Stimulated activated CD4-positive, alpha-beta T cell treated with anti-CD3 and anti-CD28 coated beads, Interleukin-2, amount 100 ng/mL, for 48 hours (primary cell): ENCODE results near the gene ITPKB.
"Not testable (repeated sequence)": the region's sequence is repeated elsewhere in the genome, so short reads cannot be mapped to it uniquely, and the experiment has no call there.

Experiments
- DNase-seq, 2 donors: peaks; one replicate each; pipeline ENCODE4 v3.0.0-alpha.2; 2020

ITPKB gene

GRCh38 chr1:226738995-226739695, at the start of gene ITPKB:
Gene ITPKB (minus strand): TSS chr1:226739282. CDS start chr1:226737458, 1,824 bp downstream.
- DNase-seq = no peak

- DNase-seq = no peak
Observed at GRCh38 chr1:226787638-226788037, 48.6 kb upstream of the ITPKB start.

DNA sequence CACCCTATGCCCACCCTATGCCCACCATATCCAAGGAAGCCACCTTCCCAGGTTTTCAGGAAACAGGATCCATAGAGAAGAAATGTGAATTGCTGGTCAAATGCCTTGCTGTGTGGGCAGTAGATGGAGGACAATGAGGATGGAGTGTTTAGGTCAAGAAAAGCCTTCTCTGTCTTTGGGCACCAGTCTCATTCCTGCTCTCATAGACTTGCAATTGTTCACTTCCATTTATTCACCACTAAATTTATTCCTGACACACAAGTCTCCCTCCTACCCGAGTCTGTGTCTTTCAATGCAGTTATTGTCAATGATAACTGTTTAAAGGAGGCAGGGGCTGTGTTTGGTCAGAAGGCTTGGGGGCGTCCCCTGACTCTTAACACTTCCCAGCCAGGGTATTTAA, 48.0 kb upstream of the ITPKB start:
- no peak for DNase-seq

- DNase-seq = no peak
Observed at GRCh38 chr1:226786550-226786949, 47.5 kb upstream of the ITPKB start.

DNA sequence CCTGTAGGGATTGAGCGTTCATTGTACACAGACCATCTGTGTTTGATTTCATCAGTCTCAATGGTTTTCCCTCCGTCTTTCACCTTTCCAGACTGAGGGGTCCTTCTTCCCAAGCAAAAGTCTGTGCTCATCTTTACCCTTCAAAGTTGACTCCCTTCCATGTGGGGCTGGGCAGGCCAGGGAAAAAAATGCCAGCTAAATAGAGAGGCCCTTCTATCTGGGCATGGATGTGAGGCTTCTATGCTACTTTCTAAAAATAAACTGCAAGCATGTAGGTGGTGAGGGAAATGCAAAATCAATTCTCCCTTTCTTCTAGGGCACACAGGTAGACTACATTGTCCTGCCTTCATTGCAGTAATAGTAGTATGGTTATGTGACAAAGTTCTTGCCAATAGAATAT, 46.7 kb upstream of the ITPKB start:
- no peak for DNase-seq

GRCh38 chr1:226784081-226785049, 45.3 kb upstream of the ITPKB start:
- DNase-seq = no peak

DNA sequence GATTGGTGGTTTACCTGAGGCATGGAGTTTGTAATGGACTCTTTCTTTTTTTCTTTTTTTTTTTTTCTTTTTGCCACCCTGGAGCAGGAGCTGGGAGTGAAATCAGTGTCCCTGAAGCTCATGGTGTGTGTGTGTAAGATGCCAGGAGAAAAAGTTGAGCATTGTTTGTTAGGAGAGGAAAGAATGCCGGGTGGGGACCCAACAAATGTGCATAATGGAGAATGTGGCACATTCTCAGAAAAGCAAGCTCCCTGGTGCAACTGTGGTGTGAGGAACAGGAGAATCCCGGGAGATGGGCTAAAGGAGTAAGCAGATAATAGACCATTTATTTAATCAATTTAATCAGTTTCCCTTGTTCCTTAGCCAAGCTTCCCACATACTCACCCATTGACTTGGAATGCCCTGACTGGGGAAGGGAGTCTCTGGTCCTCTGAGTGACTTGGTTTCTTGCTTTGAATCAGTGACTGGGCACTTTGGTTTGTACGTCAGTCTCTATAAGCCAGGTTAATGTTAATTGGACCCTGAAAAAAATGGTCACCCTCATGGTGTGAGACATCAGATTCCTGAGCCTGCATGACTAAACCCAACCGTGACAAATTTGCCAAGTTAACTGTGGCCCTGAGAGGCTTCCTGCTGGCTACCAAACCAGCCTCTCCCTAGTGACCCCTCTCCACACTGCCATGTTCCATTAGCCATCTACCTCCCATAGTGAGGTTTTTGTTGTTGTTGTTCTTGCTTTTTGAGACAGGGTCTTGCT, 43.9 kb upstream of the ITPKB start:
- DNase-seq = no peak

- DNase-seq = no peak
Observed at GRCh38 chr1:226781937-226782609, 43.0 kb upstream of the ITPKB start.

GRCh38 chr1:226779561-226779960, 40.5 kb upstream of the ITPKB start:
- no peak for DNase-seq

- no peak for DNase-seq
Observed at GRCh38 chr1:226778657-226779058, 39.6 kb upstream of the ITPKB start.

GRCh38 chr1:226776975-226777374, 37.9 kb upstream of the ITPKB start:
- no peak for DNase-seq

DNA sequence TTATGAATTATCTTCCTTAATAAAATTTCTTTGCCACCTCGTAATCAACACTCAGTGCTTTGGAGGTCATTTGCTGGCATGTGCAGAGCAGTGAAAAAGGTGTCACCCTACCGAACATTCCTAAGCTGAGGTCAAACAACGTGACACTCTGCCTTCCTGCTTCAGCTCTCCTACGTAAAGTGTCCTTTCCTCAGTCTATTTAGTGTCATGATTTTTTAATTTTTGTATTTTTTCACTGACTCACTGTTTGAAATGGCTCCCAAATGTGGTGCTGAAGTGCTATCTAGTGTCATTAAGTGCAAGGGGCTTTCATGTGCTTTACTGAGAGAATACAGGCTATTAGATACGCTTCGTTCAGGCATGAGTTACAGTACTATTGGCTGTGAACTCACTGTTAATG, 37.0 kb upstream of the ITPKB start:
- DNase-seq = no peak

- DNase-seq = no peak
Observed at GRCh38 chr1:226772446-226773139, 33.5 kb upstream of the ITPKB start.

DNA sequence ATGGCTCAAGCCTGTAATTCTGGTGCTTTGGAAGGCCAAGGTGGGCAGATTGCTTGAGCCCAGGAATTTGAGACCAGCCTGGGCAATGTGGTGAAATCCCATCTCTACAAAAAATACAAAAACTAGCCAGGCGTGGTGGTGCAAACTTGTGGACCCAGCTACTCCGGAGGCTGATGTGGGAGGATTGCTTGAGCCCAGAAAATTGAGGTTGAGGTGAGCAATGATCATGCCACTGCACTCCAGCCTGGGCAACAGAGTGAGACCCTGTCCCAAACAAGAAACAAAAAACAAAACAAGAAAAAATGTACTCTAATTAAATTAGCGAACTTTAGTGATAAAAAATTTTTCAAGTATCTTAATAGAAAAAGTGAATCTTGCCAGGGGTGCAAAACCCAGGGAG, 28.1 kb upstream of the ITPKB start:
- DNase-seq = not testable (repeated sequence)

DNA sequence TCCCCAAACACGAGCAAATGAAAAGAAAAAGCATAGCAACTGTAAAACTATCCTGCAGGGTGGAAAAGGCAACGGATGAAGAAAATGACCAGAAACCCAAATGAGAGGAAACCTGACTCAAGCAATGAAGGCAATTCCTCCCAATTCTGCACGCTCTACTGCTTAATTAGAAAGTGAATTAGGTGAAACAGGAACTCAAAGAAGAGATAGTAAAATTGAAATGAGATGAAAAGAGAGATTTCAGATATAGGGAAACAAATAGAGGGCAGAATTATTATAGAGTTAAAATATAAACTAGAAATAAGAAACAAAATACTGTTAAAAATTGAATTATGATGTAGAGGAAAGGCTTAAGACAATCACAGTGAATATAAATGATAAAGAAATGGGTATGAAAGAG, 27.5 kb upstream of the ITPKB start:
- no peak for DNase-seq

GRCh38 chr1:226764533-226764932, 25.5 kb upstream of the ITPKB start:
- no peak for DNase-seq

DNA sequence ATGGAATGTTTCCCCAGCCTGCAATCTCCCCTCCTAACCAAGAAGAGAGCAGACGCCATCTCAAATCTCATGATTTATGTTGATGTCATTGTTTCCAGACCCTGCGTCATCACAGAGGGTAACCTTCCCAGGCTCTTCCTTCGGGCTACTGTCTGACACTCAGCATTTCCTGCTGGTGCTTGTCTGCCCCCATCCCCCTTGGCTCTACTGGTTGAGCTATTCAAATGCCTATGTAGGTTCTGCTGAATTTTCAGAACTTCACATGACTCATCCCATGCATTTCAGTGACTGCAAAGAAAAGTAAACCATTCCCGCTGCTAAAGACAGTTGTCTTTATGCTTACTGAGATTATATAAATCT, 24.8 kb upstream of the ITPKB start:
- DNase-seq = peak in 1 of 2 donors; percentile 12

- no peak for DNase-seq
Observed at GRCh38 chr1:226762988-226763904, 24.2 kb upstream of the ITPKB start.

GRCh38 chr1:226762055-226762454, 23.0 kb upstream of the ITPKB start:
- DNase-seq = no peak

GRCh38 chr1:226761322-226761721, 22.2 kb upstream of the ITPKB start:
- no peak for DNase-seq
